GM21576 (cell line): ENCODE results near the gene MELTF.
"Not testable (repeated sequence)": the region's sequence is repeated elsewhere in the genome, so short reads cannot be mapped to it uniquely, and the experiment has no call there.

Source experiments
- ATAC-seq: cut with Tn5 transposase; IDR thresholded peaks from one replicate; pipeline ENCODE4 v1.9.1; 2021; ENCODE audit warnings: mild to moderate bottlenecking, moderate library complexity; ENCODE audit not compliant: unreplicated experiment

MELTF gene

GRCh38 chr3:197029511-197030167 lies at the start of gene MELTF:
TSS of gene MELTF (minus strand) at chr3:197029817. CDS start at chr3:197029702, 115 bp downstream.
- peak; percentile 66 for ATAC-seq

GRCh38 chr3:197076415-197076814 lies 46.8 kb upstream of the MELTF start:
- ATAC-seq: no peak

- no peak for ATAC-seq
Observed at GRCh38 chr3:197068077-197068476, 38.5 kb upstream of the MELTF start.

DNA sequence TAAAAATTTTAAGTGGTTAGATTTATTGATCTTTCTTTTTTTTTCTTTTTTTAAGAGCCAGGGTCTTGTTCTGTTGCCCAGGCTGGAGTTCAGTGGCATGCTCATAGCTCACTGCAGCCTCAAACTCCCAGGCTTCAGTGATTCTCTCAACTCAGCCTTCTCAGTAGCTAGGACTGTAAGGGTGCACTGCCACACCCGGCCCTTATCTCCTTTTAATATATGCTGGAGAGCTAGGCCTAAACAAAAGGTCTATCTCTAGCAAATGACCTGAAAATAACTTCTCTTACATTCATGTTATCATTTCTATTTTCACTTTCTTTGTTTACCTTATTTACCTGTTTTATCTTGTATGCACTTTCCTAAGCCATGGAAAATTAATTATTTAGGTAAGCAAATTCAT lies 35.2 kb upstream of the MELTF start:
- ATAC-seq: no peak

DNA sequence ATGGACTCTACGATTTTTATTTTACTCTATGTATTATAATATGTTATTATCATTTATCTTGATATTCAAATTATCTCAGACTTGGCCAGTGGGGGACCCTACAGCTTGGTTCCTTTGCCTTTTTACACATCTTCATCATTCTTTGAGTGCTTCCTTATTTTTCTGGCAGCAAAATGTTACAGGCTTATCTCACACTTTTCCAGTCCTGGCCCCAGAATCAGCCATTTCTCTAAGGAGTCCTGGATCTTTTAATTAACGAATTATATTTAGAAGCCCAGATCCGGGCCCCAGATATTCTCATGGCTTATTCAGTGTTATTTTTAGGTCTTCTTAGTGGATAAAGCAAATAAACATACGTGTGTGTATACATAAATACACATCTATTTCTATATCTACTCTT lies 32.8 kb upstream of the MELTF start:
- ATAC-seq: no peak

GRCh38 chr3:197051637-197052036 lies 22.0 kb upstream of the MELTF start:
- ATAC-seq: not testable (repeated sequence)

GRCh38 chr3:197050511-197050910 lies 20.9 kb upstream of the MELTF start:
- ATAC-seq: peak; percentile 42

DNA sequence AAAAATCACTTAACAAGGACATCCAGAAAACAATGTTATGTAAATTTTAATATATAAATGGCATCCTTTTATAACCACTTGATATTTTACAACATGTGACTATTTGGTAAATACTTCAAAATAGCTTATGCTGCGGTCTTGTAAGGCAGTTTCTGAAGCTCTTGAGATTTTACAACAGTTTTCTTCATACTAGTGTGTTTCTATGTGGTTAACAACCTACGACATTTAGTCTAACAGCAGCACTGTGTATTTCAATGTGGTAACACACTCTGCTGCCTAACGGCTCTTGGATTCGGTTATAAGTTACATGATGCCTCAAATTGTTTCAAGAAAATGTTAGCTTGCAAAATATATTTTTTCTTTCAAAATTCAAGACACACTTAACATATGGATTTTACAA lies 12.9 kb upstream of the MELTF start:
- ATAC-seq: no peak

DNA sequence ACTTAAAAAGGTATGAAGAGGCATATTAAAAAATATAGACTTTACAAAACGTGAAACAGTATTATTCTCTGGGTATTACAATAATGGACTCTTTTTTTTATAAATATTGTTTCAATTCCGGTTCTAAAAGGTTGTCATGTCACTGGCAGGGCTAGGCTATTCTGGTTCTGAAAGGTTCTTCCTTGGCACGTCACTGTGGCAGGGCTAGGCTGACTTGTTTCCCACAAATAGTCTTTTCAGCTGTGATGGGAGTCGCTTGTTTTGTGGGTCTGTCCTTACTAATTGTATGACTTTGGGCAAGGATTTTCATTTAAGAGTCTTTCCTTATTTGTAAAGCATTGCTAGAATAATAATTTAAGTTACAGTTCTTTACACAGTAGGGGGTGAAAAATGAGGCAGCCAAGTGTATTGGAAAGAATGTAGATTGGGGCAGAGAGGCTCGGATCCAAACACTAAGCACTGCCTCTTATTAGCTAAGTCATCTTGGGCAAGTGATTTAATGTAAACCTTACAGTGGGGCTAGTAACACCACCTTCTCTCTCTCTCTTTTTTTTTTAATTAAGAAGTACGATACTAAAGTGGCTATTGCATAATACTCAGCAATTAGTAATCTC lies 12.4 kb upstream of the MELTF start:
- no peak for ATAC-seq

- no peak for ATAC-seq
Observed at GRCh38 chr3:197040658-197041057, 11.0 kb upstream of the MELTF start.

GRCh38 chr3:197038679-197039462 lies 9.3 kb upstream of the MELTF start:
- ATAC-seq: no peak

DNA sequence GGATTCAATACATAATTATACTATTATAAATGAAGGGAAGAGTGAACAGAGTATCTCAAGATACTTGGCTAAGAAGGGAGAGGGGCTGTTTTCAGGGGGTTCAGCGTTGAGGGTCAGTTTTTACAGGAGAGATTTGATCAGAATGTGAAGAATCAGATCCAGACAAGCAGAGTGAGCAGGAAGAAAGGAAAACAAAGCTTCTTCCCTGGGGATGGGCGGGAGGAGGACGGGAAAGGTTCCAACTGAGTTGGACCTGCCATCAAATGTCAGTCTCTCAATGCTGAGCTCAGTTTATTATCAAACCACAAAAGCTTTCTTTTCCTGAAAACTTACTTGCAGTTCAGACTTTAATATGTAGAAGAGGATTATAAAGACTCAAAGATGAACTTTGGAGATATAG lies 6.0 kb upstream of the MELTF start:
- no peak for ATAC-seq

- not testable (repeated sequence) for ATAC-seq
Observed at GRCh38 chr3:197034778-197035177, 5.2 kb upstream of the MELTF start.

- not testable (repeated sequence) for ATAC-seq
Observed at GRCh38 chr3:197033764-197034163, 4.1 kb upstream of the MELTF start.

DNA sequence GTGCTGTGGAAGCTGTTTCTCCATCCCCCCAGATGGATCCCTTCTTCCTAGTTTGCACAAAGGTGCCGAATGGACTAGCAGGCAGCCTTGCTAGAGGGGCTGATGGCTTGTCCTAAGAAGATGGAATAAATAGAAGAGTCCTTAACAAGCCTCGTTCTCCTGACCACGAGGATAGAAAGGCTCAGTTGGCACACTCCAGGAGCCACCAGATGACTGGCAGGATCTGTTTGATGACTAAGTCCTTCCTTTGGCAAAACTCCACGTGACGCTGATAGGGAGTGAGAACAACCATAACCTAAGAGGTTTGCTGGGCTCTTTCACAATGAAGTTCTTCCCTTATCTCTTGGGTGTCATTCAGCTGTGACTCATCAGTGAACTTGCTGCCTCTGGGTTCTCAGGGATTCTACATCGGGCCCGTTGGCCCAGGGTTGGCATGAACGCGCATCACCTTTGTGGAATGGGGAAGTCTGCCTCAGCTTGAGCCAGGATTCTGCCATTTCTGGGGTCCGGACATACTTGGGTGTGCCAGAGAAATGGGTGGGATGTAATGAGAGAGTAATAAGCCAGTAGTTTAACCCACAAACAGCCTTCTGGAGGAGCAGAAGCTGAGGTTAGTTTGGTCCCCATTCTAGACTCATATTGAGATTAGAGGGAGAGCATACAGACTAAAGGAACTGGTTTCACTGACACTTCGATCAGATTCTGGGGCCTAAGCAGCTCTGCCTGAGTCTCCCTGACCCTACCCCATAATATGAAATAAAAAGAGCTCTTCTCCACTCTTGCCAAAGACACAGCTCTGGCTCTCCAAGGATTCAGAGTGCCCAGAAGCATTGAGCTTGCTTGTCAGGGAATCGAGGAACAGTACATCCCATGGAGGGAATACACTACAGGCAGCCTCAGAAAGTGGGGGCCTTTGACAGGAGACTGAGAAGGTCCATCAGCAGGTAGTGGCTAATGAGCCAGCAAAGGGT lies 2.0 kb upstream of the MELTF start:
- no peak for ATAC-seq

GRCh38 chr3:197030379-197031314 lies 1.0 kb upstream of the MELTF start:
- ATAC-seq: no peak

DNA sequence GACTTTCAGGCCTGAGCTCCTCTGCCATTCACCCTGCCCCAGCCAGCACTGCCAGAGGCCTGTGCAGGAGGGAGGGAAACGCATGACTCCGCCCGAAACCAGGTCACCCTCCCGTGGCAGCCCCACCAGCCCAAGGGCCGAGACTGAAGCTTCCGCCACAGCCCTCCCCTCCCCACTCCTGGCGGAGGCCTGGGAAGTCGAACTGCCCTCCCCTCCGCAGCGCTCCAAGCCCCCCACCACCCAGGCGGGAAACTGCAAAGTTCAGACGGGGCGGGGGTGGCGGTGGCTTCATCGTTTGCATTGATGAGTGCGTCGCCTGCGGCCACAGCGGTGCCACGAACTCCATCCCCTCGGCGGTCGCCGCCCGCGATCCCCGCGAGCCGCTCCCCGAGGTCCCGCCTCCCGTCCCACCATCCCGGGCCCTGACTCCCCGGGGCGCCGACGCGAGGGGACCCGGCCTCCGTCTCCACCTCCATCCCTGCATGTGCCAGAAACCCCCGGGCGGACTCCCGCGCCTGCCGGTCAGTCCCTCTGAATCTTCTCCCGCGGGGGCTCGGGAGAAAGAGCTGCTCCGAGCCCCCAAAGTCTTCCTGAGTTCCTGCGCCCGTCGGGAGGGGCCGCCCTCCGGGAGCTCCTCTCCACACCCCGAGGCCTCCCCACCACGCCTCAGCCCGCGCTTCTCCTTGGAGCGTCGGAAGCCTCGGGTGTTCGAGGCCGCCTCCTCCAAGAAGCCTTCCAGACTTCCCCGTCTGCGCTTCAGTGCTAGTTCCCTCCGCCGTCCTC lies 698 bp downstream of the MELTF start:
- peak; percentile 37 for ATAC-seq

- no peak for ATAC-seq
Observed at GRCh38 chr3:197027896-197028727, 1.5 kb downstream of the MELTF start.
